Stimulated activated memory B cell treated with anti-CD40 and anti-IgM and Interleukin-4, amounts not matched to agents 10 μg/mL and 1 μg/mL and 100 μg/mL, for 72 hours (primary cell): ENCODE data around the gene TMIGD1.
"Not testable (repeated sequence)": the region's sequence is repeated elsewhere in the genome, so short reads cannot be mapped to it uniquely, and the experiment has no call there.

Experiments used
- ATAC-seq: fragments of 150-1000 bp; cut with Tn5 transposase; 2 replicates; pipeline ENCODE4 v1.10.0; 2021
- H3K27ac Mint-ChIP-seq: one replicate; pipeline ENCODE4 v1.8.0; 2022; ENCODE audit warnings: mild to moderate bottlenecking, mixed read lengths
- H3K27me3 Mint-ChIP-seq: one replicate; pipeline ENCODE4 v1.8.0; 2022; ENCODE audit warnings: mixed read lengths
- H3K36me3 Mint-ChIP-seq: one replicate; pipeline ENCODE4 v1.8.0; 2022; ENCODE audit warnings: mixed read lengths
- H3K4me1 Mint-ChIP-seq: one replicate; pipeline ENCODE4 v1.8.0; 2022; ENCODE audit warnings: mixed read lengths
- H3K4me3 Mint-ChIP-seq: one replicate; pipeline ENCODE4 v1.8.0; 2022; ENCODE audit warnings: mild to moderate bottlenecking, moderate library complexity, mixed read lengths
- H3K9me3 Mint-ChIP-seq: one replicate; pipeline ENCODE4 v1.8.0; 2022; ENCODE audit warnings: mixed read lengths

Gene TMIGD1

DNA sequence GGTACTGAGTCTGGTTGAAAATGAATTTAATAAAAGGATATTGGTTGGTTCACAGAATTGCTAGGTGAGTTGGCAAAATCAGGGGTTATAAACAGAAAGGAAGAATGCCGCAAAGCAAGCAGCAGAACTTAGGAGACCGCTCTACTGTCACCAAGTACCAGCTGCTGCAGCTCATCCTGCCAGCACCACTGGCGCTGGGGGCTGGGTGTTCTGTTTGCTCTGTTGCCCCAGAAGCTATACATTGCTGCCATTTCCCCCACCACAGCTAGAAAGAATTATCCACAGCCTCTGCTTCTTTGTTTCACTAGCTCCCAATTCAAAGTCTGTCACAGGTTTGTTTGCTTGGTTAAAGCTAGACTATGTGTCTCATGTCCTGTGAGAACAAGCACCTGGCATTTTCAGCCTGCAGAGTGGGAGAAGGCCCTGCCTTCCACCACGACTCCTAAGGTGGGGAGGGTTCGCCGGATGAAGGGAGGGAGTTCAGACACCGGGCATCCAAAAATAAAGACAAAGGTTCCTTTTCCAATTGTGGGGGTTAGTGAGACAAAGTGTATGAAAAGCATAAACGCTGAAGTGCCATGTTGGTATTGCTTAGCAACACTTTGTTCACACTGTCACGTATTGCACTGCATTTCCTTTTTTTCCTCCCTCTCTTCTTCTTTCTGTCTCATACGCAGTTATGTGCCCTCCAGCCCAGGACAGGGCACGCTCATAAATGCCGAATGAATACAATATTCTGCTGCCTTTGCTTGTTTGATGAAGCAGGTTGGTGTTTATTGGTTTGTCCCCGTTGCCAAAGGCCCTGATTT is 35.3 kb upstream of the TMIGD1 start:
- Mint-ChIP-seq H3K4me3 (no peak overlapping the region), H3K9me3 (no peaks in the 10 kb centered on the region), H3K36me3 (no peaks in the 10 kb centered on the region), H3K4me1 (peaks cover 7% of the 10 kb centered on the region), H3K27ac (no peak overlapping the region), H3K27me3 (peaks cover 17% of the 10 kb centered on the region)
- ATAC-seq, result no peak

DNA sequence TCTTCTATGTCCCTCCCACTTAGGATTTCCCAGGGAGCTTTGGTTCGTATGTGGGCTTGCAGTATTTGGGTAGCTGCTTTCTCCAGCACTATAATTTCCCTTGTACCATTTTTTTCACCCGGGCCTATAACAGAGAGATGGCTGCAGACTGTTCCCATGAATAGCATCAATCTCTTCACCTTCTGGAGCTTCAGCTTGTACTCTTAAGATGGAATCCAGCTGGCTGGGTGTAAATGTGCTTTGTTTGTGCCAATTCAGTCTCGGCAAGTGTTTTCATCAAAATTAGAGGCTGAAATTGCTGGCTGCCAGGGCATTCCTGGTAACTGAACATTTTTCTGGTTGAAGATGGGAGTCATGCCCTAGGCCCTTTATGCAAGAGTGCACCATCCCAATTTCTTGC is 32.7 kb upstream of the TMIGD1 start:
- ATAC-seq, result no peak
- H3K4me1 Mint-ChIP-seq, result peaks cover 26% of the 10 kb centered on the region
- no peaks in the 10 kb centered on the region for H3K27me3 Mint-ChIP-seq
- no peak overlapping the region for H3K27ac Mint-ChIP-seq
- no peaks in the 10 kb centered on the region for H3K36me3 Mint-ChIP-seq
- H3K4me3 Mint-ChIP-seq, result no peak overlapping the region
- no peaks in the 10 kb centered on the region for H3K9me3 Mint-ChIP-seq

GRCh38 chr17:30363715-30364202 is 29.9 kb upstream of the TMIGD1 start:
- peaks cover 6% of the 10 kb centered on the region for H3K9me3 Mint-ChIP-seq
- H3K4me3 Mint-ChIP-seq, result no peak overlapping the region
- H3K36me3 Mint-ChIP-seq, result no peaks in the 10 kb centered on the region
- H3K4me1 Mint-ChIP-seq, result peaks cover 26% of the 10 kb centered on the region
- H3K27ac Mint-ChIP-seq, result peak overlapping the region; percentile 36
- ATAC-seq, result peak; percentile 97
- H3K27me3 Mint-ChIP-seq, result no peaks in the 10 kb centered on the region

GRCh38 chr17:30361766-30362279 is 28.0 kb upstream of the TMIGD1 start:
- H3K36me3 Mint-ChIP-seq, result no peaks in the 10 kb centered on the region
- H3K27me3 Mint-ChIP-seq, result no peaks in the 10 kb centered on the region
- ATAC-seq, result no peak
- peaks cover 6% of the 10 kb centered on the region for H3K9me3 Mint-ChIP-seq
- peaks cover 26% of the 10 kb centered on the region for H3K4me1 Mint-ChIP-seq
- H3K4me3 Mint-ChIP-seq, result no peak overlapping the region
- no peak overlapping the region for H3K27ac Mint-ChIP-seq

DNA sequence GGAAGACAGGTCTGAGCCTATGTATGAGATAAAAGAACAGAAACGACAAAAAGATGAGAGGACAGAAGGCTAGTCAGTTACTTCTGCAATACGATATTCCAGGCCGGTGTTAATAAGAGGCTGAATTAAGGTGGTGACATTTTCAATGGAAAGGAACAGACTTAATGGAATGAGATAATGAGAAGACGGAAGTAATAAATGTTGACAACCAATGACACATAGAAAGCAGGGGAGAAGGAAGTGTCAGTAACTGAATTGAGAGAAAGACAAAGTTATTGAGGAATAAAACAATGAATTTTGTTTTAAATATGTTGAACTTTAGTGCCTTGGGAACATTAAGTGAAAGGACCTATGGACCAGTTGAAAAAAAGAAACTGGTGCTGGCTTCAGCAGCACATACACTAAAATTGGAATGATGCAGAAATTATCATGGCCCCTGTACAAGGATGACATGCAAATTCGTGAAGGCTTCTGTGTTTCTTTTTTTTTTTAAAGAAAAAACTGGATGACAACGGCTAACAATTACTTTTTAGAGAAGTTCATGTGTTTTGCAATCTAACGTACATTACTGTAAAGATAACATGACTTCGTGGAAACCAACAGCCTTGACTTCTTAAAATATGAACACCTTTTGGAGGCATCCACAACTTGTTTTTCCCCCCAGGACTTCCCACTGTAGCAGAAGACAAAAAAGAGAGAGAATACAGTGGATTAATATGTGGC is 26.4 kb upstream of the TMIGD1 start:
- Mint-ChIP-seq H3K9me3 (peaks cover 6% of the 10 kb centered on the region), H3K36me3 (no peaks in the 10 kb centered on the region), H3K4me1 (peaks cover 23% of the 10 kb centered on the region), H3K27ac (no peak overlapping the region), H3K4me3 (no peak overlapping the region), H3K27me3 (peaks cover 15% of the 10 kb centered on the region)
- ATAC-seq, result no peak

- no peak overlapping the region for H3K4me3 Mint-ChIP-seq
- no peak overlapping the region for H3K27ac Mint-ChIP-seq
- no peak for ATAC-seq
- H3K27me3 Mint-ChIP-seq, result peaks cover 25% of the 10 kb centered on the region
- peaks cover 10% of the 10 kb centered on the region for H3K4me1 Mint-ChIP-seq
- no peaks in the 10 kb centered on the region for H3K36me3 Mint-ChIP-seq
- H3K9me3 Mint-ChIP-seq, result peaks cover 6% of the 10 kb centered on the region
Observed at GRCh38 chr17:30358055-30358760, 24.4 kb upstream of the TMIGD1 start.

GRCh38 chr17:30357476-30357875 is 23.6 kb upstream of the TMIGD1 start:
- Mint-ChIP-seq H3K27ac (no peak overlapping the region), H3K36me3 (no peaks in the 10 kb centered on the region), H3K27me3 (peaks cover 25% of the 10 kb centered on the region), H3K4me1 (peaks cover 2% of the 10 kb centered on the region), H3K4me3 (no peak overlapping the region), H3K9me3 (peaks cover 6% of the 10 kb centered on the region)
- no peak for ATAC-seq

DNA sequence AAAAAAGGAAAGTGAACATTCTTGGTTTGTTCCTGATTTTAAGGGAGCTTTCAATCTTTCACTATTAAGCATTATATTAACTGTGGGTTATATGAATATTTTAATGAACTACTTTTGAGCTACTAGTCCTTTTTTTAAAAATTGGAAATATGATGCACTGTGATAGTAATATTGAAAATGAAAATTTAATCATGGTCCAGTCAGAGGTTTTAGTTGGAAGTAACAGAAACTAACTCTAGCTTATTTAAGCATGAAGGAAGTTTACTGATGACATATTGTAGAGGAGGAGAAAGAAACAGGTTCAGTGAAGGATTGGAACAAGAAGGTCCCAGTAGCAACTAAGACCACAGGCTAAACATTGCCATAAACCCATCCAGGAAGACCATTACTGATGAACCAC is 20.8 kb upstream of the TMIGD1 start:
- no peak for ATAC-seq
- H3K27me3 Mint-ChIP-seq, result peaks cover 25% of the 10 kb centered on the region

DNA sequence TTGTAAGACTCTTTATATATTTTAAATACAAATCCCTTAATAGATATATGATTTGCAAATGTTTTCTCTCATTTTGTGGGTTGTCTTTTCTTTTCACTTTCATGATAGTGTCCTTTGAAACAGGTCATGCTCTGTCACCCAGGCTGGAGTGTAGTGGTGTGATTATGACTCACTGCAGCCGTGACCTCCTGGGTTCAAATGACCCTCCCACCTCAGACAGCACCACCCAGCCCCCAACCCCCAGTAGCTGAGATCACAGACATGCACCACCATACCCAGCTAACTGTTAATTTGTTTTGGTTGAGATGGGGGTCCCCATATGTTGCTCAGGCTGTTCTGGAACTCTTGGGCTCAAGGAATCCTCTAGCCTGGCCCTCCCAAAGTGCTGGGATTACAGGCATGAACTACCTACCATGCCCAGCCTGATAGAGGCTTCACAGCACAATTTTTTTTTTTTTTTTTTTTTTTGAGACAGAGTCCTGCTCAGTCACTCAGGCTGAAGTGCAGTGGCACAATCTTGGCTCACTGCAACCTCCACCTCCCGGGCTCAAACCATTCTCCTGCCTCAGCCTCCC is 18.5 kb upstream of the TMIGD1 start:
- no peaks in the 10 kb centered on the region for H3K9me3 Mint-ChIP-seq
- no peak for ATAC-seq
- peaks cover 25% of the 10 kb centered on the region for H3K27me3 Mint-ChIP-seq
- no peak overlapping the region for H3K4me3 Mint-ChIP-seq
- H3K4me1 Mint-ChIP-seq, result no peaks in the 10 kb centered on the region
- no peaks in the 10 kb centered on the region for H3K36me3 Mint-ChIP-seq
- H3K27ac Mint-ChIP-seq, result no peak overlapping the region

More for the DNA sequence above, 20.8 kb upstream of the TMIGD1 start:
- no peak overlapping the region for H3K27ac Mint-ChIP-seq
- no peaks in the 10 kb centered on the region for H3K36me3 Mint-ChIP-seq
- H3K4me1 Mint-ChIP-seq, result no peaks in the 10 kb centered on the region
- no peak overlapping the region for H3K4me3 Mint-ChIP-seq
- no peaks in the 10 kb centered on the region for H3K9me3 Mint-ChIP-seq

DNA sequence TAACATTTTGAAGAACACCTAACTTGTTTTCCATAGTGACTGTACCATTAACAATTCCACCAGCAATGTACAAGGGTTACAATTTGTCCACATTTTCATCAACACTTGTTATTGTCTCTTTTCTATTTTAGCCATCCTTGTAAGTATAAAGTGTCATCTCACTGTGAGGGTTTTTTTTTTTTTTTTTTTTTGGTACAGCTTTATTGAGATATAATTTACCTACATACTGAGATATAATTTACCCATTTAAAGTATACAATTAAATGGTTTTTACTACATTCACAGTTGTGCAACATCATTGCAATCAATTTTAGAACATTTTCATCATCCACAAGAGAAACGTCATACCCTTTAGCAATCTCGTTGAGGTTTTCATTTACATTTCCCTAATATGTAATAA is 17.9 kb upstream of the TMIGD1 start:
- no peaks in the 10 kb centered on the region for H3K4me1 Mint-ChIP-seq
- H3K4me3 Mint-ChIP-seq, result no peak overlapping the region

GRCh38 chr17:30351263-30351662 is 17.4 kb upstream of the TMIGD1 start:
- not testable (repeated sequence) for H3K27ac Mint-ChIP-seq, ATAC-seq, H3K9me3 Mint-ChIP-seq, H3K36me3 Mint-ChIP-seq, H3K4me3 Mint-ChIP-seq, H3K4me1 Mint-ChIP-seq
- H3K27me3 Mint-ChIP-seq, result peaks cover 20% of the 10 kb centered on the region

More for the DNA sequence above, 17.9 kb upstream of the TMIGD1 start:
- H3K27ac Mint-ChIP-seq, result no peak overlapping the region
- ATAC-seq, result no peak
- peaks cover 24% of the 10 kb centered on the region for H3K27me3 Mint-ChIP-seq
- H3K36me3 Mint-ChIP-seq, result no peaks in the 10 kb centered on the region
- no peaks in the 10 kb centered on the region for H3K9me3 Mint-ChIP-seq

DNA sequence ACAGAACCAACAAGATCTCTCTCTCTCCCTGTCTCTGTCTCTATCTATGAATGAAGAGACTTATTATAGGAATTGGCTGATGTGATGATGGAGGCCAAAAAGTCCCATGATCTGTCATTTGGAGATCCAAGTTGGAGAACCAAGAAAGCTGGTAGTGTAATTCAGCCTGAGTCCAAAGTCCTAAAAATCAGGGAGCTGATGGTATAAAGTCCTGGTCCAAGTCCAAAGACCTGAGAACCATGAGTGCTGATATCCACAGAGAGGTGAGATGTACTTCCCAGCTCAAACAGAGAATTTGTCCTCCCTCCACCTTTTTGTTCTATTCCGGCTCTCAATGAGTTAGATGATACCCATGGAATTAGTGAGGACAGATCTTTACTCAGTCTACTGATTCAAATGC is 15.4 kb upstream of the TMIGD1 start:
- Mint-ChIP-seq H3K9me3 (no peaks in the 10 kb centered on the region), H3K27me3 (no peaks in the 10 kb centered on the region), H3K4me1 (no peaks in the 10 kb centered on the region), H3K4me3 (no peak overlapping the region), H3K27ac (no peak overlapping the region), H3K36me3 (no peaks in the 10 kb centered on the region)
- ATAC-seq, result no peak

- no peaks in the 10 kb centered on the region for H3K4me1 Mint-ChIP-seq
- no peaks in the 10 kb centered on the region for H3K36me3 Mint-ChIP-seq
- H3K4me3 Mint-ChIP-seq, result no peak overlapping the region
- ATAC-seq, result no peak
- H3K27ac Mint-ChIP-seq, result no peak overlapping the region
- no peaks in the 10 kb centered on the region for H3K9me3 Mint-ChIP-seq
- no peaks in the 10 kb centered on the region for H3K27me3 Mint-ChIP-seq
Observed at GRCh38 chr17:30347488-30347887, 13.6 kb upstream of the TMIGD1 start.

DNA sequence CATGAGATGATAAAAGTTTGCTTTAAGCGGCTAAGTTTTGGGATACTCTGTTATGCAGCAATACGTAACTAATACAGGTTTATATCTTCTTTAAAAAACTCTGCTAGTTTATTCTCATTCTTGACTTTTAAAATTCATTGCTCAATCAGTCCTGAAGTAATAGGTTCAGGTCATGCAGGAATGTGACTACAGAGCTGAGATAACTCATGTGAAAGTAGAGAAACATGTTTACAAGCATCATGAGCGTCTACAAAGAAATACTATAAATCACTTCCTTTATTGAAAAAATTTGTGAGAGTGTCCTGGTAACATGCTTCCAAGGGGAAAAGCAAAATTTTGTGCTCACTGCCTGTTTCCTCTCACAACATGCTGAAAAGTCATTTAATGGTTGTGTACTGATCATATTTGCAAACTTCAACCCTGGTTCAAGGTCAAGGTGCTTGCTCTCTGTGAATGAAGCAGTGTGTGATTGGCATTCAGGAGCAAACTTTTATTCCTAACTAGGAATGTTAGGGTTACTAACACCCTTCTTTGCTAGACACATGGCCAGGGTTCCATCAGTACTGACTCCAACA is 12.5 kb upstream of the TMIGD1 start:
- H3K27me3 Mint-ChIP-seq, result no peaks in the 10 kb centered on the region
- no peak overlapping the region for H3K27ac Mint-ChIP-seq
- no peaks in the 10 kb centered on the region for H3K4me1 Mint-ChIP-seq
- no peaks in the 10 kb centered on the region for H3K36me3 Mint-ChIP-seq
- no peak overlapping the region for H3K4me3 Mint-ChIP-seq
- no peaks in the 10 kb centered on the region for H3K9me3 Mint-ChIP-seq
- no peak for ATAC-seq
